GM12878 (cell line): ENCODE measurements around the gene TOE1. TPM values are rescaled to one million over a fixed set of nuclear protein-coding genes. Genes with fewer than 3 reads are reported as not detected.

Experiments
- ASH2L ChIP-seq: fragments of 300-600, 200-600 bp; sonication (generic); IDR thresholded peaks from 2 replicates; pipeline ENCODE4 v1.6.1; 2017; ENCODE audit warnings: low read depth, mild to moderate bottlenecking, borderline replicate concordance
- BMI1 ChIP-seq: fragments of 450-650 bp; IDR thresholded peaks from 2 replicates; pipeline ENCODE4 v1.6.1; 2016; ENCODE audit warnings: mild to moderate bottlenecking, moderate library complexity, borderline replicate concordance
- BRCA1 ChIP-seq: IDR thresholded peaks from 2 replicates; pipeline ENCODE4 v1.6.1; 2011; ENCODE audit warnings: low read depth, low read length, improper control_type of control experiment
- CTCF ChIP-seq, 3 experiments: IDR thresholded peaks in 2 of 3; conservative IDR thresholded peaks in 1 of 3; 2 replicates each; pipeline ENCODE4 v1.5.1; 2011; ENCODE audit warnings: low read depth in 3 of 3, low read length in 3 of 3, mild to moderate bottlenecking in 3 of 3, control low read depth in 2 of 3, moderate library complexity in 2 of 3, inconsistent platforms in 1 of 3, mixed read lengths in 1 of 3; ENCODE audit not compliant: control insufficient read depth in 2 of 3, insufficient read depth in 1 of 3; ENCODE audit errors: extremely low read depth in 1 of 3
- ETV6 ChIP-seq, 2 experiments: fragments of 450-650 bp in 1 of 2; IDR thresholded peaks in 1 of 2; conservative IDR thresholded peaks in 1 of 2; 2 replicates each; pipeline ENCODE4 v1.6.1; 2014; ENCODE audit warnings: antibody characterized with exemption in 1 of 2, borderline replicate concordance in 1 of 2, low read depth in 1 of 2, mild to moderate bottlenecking in 1 of 2, moderate library complexity in 1 of 2
- FOXM1 ChIP-seq: IDR thresholded peaks from 2 replicates; pipeline ENCODE4 v1.6.1; 2012; ENCODE audit warnings: low read depth, mild to moderate bottlenecking, inconsistent platforms, low read length, moderate library complexity
- POLR2A ChIP-seq: IDR thresholded peaks from 2 replicates; pipeline ENCODE4 v1.6.1; 2011; ENCODE audit warnings: low read depth, mild to moderate bottlenecking, low read length
- RUNX3 ChIP-seq: IDR thresholded peaks from 2 replicates; pipeline ENCODE4 v1.6.1; 2012; ENCODE audit warnings: low read length, inconsistent platforms
- polyA plus RNA-seq, 11 experiments: library from polyadenylated mRNA; depleted of rRNA in 4 of 11; unstranded in 6 of 11; stranded (reverse) in 5 of 11; fragments of >200 nt; fragmentation: Nextera tagmentation in 4 of 11; fragmentation: Illumina TruSeq in 1 of 11; extraction: Ambion mirVana in 4 of 11; extraction: Trizol in 1 of 11; gene quantifications; 1 replicate in 1 of 11; 2 replicates in 10 of 11; pipeline versions ENCODE4 v1.2.1 to v1.2.3, GENCODE V29; 2011 to 2016; ENCODE audit warnings: inconsistent platforms in 2 of 11, missing spikeins in 2 of 11, low read depth in 1 of 11
- total RNA-seq, 4 experiments: library from RNA; depleted of rRNA in 3 of 4; stranded (reverse); fragments of >200 nt in 3 of 4; fragmentation: Illumina TruSeq in 1 of 4; extraction: Trizol in 1 of 4; gene quantifications; 2 replicates each; pipeline versions ENCODE4 v1.2.1 to v1.2.3, GENCODE V29; 2013 to 2021
- TF ChIP-seq, protein P1 (sequence below): IDR thresholded peaks from 2 replicates; pipeline ENCODE4 v1.6.1; 2012; ENCODE audit warnings: mild to moderate bottlenecking, low read depth, low read length
- TF ChIP-seq, protein P2 (sequence below): IDR thresholded peaks from 2 replicates; pipeline ENCODE4 v1.6.1; 2012; ENCODE audit warnings: low read depth, low read length, improper control_type of control experiment
- TF ChIP-seq, protein P3 (sequence below): fragments of 450-650 bp; IDR thresholded peaks from 2 replicates; pipeline ENCODE4 v1.6.1; 2018; ENCODE audit warnings: borderline replicate concordance, mild to moderate bottlenecking; ENCODE audit not compliant: partially characterized antibody
- TF ChIP-seq, protein P4 (sequence below): fragments of 450-650 bp; IDR thresholded peaks from 2 replicates; pipeline ENCODE4 v1.6.1; 2017; ENCODE audit warnings: mild to moderate bottlenecking
- TF ChIP-seq, protein P5 (sequence below): IDR thresholded peaks from 2 replicates; pipeline ENCODE4 v1.6.1; 2011; ENCODE audit warnings: mild to moderate bottlenecking, low read depth, low read length, moderate library complexity; ENCODE audit not compliant: insufficient replicate concordance

The TOE1 gene
- total and polyA plus RNA-seq, 10 of the 15 experiments (the other 5 are each of a cell fraction or from before 2014, with no cell fraction given), result 22.7 to 38.0 (median 33.3) TPM

- TF ChIP-seq, protein P1, sequence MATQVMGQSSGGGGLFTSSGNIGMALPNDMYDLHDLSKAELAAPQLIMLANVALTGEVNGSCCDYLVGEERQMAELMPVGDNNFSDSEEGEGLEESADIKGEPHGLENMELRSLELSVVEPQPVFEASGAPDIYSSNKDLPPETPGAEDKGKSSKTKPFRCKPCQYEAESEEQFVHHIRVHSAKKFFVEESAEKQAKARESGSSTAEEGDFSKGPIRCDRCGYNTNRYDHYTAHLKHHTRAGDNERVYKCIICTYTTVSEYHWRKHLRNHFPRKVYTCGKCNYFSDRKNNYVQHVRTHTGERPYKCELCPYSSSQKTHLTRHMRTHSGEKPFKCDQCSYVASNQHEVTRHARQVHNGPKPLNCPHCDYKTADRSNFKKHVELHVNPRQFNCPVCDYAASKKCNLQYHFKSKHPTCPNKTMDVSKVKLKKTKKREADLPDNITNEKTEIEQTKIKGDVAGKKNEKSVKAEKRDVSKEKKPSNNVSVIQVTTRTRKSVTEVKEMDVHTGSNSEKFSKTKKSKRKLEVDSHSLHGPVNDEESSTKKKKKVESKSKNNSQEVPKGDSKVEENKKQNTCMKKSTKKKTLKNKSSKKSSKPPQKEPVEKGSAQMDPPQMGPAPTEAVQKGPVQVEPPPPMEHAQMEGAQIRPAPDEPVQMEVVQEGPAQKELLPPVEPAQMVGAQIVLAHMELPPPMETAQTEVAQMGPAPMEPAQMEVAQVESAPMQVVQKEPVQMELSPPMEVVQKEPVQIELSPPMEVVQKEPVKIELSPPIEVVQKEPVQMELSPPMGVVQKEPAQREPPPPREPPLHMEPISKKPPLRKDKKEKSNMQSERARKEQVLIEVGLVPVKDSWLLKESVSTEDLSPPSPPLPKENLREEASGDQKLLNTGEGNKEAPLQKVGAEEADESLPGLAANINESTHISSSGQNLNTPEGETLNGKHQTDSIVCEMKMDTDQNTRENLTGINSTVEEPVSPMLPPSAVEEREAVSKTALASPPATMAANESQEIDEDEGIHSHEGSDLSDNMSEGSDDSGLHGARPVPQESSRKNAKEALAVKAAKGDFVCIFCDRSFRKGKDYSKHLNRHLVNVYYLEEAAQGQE, result no peak
- TF ChIP-seq, protein P2, sequence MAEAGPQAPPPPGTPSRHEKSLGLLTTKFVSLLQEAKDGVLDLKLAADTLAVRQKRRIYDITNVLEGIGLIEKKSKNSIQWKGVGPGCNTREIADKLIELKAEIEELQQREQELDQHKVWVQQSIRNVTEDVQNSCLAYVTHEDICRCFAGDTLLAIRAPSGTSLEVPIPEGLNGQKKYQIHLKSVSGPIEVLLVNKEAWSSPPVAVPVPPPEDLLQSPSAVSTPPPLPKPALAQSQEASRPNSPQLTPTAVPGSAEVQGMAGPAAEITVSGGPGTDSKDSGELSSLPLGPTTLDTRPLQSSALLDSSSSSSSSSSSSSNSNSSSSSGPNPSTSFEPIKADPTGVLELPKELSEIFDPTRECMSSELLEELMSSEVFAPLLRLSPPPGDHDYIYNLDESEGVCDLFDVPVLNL, result no peak
- TF ChIP-seq, protein P3, sequence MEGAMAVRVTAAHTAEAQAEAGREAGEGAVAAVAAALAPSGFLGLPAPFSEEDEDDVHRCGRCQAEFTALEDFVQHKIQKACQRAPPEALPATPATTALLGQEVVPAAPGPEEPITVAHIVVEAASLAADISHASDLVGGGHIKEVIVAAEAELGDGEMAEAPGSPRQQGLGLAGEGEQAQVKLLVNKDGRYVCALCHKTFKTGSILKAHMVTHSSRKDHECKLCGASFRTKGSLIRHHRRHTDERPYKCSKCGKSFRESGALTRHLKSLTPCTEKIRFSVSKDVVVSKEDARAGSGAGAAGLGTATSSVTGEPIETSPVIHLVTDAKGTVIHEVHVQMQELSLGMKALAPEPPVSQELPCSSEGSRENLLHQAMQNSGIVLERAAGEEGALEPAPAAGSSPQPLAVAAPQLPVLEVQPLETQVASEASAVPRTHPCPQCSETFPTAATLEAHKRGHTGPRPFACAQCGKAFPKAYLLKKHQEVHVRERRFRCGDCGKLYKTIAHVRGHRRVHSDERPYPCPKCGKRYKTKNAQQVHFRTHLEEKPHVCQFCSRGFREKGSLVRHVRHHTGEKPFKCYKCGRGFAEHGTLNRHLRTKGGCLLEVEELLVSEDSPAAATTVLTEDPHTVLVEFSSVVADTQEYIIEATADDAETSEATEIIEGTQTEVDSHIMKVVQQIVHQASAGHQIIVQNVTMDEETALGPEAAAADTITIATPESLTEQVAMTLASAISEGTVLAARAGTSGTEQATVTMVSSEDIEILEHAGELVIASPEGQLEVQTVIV, result no peak
- TF ChIP-seq, protein P4, sequence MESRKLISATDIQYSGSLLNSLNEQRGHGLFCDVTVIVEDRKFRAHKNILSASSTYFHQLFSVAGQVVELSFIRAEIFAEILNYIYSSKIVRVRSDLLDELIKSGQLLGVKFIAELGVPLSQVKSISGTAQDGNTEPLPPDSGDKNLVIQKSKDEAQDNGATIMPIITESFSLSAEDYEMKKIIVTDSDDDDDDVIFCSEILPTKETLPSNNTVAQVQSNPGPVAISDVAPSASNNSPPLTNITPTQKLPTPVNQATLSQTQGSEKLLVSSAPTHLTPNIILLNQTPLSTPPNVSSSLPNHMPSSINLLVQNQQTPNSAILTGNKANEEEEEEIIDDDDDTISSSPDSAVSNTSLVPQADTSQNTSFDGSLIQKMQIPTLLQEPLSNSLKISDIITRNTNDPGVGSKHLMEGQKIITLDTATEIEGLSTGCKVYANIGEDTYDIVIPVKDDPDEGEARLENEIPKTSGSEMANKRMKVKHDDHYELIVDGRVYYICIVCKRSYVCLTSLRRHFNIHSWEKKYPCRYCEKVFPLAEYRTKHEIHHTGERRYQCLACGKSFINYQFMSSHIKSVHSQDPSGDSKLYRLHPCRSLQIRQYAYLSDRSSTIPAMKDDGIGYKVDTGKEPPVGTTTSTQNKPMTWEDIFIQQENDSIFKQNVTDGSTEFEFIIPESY, result no peak
- TF ChIP-seq ASH2L (no peak), CTCF (IDR thresholded peaks at IDR 0.05 in 2 of 3, conservative IDR thresholded peaks at IDR 0.05 in 1 of 3; ENCODE audit: control insufficient read depth in 2 of 3, extremely low read depth in 1 of 3, insufficient read depth in 1 of 3, low read depth in 3 of 3, low read length in 3 of 3) (peak in 1 of 3 experiments; percentile 29; a peak in 2 of 6 replicates), POLR2A (peak; percentile 67), ETV6 (conservative IDR thresholded peaks at IDR 0.05 in 1 of 2, IDR thresholded peaks at IDR 0.05 in 1 of 2; ENCODE audit: borderline replicate concordance in 1 of 2, low read depth in 1 of 2) (no peak), FOXM1 (no peak), BMI1 (no peak), BRCA1 (no peak), RUNX3 (peak; percentile 13; the same call in 1 of the 2 replicates)
- TF ChIP-seq, protein P5, sequence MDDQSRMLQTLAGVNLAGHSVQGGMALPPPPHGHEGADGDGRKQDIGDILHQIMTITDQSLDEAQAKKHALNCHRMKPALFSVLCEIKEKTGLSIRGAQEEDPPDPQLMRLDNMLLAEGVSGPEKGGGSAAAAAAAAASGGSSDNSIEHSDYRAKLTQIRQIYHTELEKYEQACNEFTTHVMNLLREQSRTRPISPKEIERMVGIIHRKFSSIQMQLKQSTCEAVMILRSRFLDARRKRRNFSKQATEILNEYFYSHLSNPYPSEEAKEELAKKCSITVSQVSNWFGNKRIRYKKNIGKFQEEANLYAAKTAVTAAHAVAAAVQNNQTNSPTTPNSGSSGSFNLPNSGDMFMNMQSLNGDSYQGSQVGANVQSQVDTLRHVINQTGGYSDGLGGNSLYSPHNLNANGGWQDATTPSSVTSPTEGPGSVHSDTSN, result no peak
These were observed 971 bp downstream of the TOE1 start (continued) for GRCh38 chr1:45340816-45341466.
